ENCODE measurements around the gene TRAPPC12.
A peak's percentile ranks its signal among the peaks of the same experiment; 100 is the strongest.

The TRAPPC12 gene

GRCh38 chr2:3408781-3409180 is 29.3 kb downstream of the TRAPPC12 start:
- no peak for DNase-seq (ENCODE audit: low read depth)

GRCh38 chr2:3409627-3410170 is 30.2 kb downstream of the TRAPPC12 start:
- DNase-seq (ENCODE audit: low read depth) = no peak

- no peak for DNase-seq (ENCODE audit: low read depth)
Observed at GRCh38 chr2:3411103-3411502, 31.6 kb downstream of the TRAPPC12 start.

- DNase-seq (ENCODE audit: low read depth) = no peak
Observed at GRCh38 chr2:3413697-3414096, 34.2 kb downstream of the TRAPPC12 start.

GRCh38 chr2:3414133-3414860 is 34.8 kb downstream of the TRAPPC12 start:
- no peak for DNase-seq (ENCODE audit: low read depth)

- DNase-seq (ENCODE audit: low read depth) = no peak
Observed at GRCh38 chr2:3418766-3419404, 39.4 kb downstream of the TRAPPC12 start.

- no peak for DNase-seq (ENCODE audit: low read depth)
Observed at GRCh38 chr2:3420076-3420768, 40.7 kb downstream of the TRAPPC12 start.

- DNase-seq (ENCODE audit: low read depth) = no peak
Observed at GRCh38 chr2:3420769-3421397, 41.4 kb downstream of the TRAPPC12 start.

GRCh38 chr2:3421580-3421979 is 42.1 kb downstream of the TRAPPC12 start:
- no peak for DNase-seq (ENCODE audit: low read depth)

GRCh38 chr2:3422161-3422779 is 42.8 kb downstream of the TRAPPC12 start:
- DNase-seq (ENCODE audit: low read depth) = no peak

GRCh38 chr2:3423492-3424170 is 44.1 kb downstream of the TRAPPC12 start:
- peak; percentile 44 for DNase-seq (ENCODE audit: low read depth)

GRCh38 chr2:3424171-3424795 is 44.8 kb downstream of the TRAPPC12 start:
- no peak for DNase-seq (ENCODE audit: low read depth)

- DNase-seq (ENCODE audit: low read depth) = no peak
Observed at GRCh38 chr2:3426615-3427014, 47.1 kb downstream of the TRAPPC12 start.

GRCh38 chr2:3427272-3427671 is 47.8 kb downstream of the TRAPPC12 start:
- no peak for DNase-seq (ENCODE audit: low read depth)

GRCh38 chr2:3428577-3428976 is 49.1 kb downstream of the TRAPPC12 start:
- no peak for DNase-seq (ENCODE audit: low read depth)

GRCh38 chr2:3429066-3429610 is 49.6 kb downstream of the TRAPPC12 start:
- no peak for DNase-seq (ENCODE audit: low read depth)

- no peak for DNase-seq (ENCODE audit: low read depth)
Observed at GRCh38 chr2:3430172-3430571, 50.7 kb downstream of the TRAPPC12 start.

- no peak for DNase-seq (ENCODE audit: low read depth)
Observed at GRCh38 chr2:3430740-3431490, 51.4 kb downstream of the TRAPPC12 start.

- DNase-seq (ENCODE audit: low read depth) = no peak
Observed at GRCh38 chr2:3432067-3432466, 52.6 kb downstream of the TRAPPC12 start.

Measured in CMK (cell line).